Stimulated activated naive B cell treated with anti-CD40 and anti-IgM and Interleukin-4, amounts not matched to agents 10 μg/mL and 1 μg/mL and 100 μg/mL, for 72 hours (primary cell): ENCODE results near the gene KRTAP5-4.
A peak's percentile ranks its signal among the peaks of the same experiment; 100 is the strongest.
"Not testable (repeated sequence)": the region's sequence is repeated elsewhere in the genome, so short reads cannot be mapped to it uniquely, and the experiment has no call there.

Experiments used
- ATAC-seq, 2 donors: fragments of 150-1000 bp; cut with Tn5 transposase; replicated peaks; 2 replicates each; pipeline ENCODE4 v1.10.0; 2021; ENCODE audit warnings: moderate library complexity in 1 of 2
- DNase-seq: peaks from one replicate; pipeline ENCODE4 v3.0.0; 2021
- H3K27ac Mint-ChIP-seq: one replicate; pipeline ENCODE4 v1.8.0; 2022; ENCODE audit warnings: mild to moderate bottlenecking, mixed read lengths
- H3K27me3 Mint-ChIP-seq, 2 donors: one replicate each; pipeline ENCODE4 v1.8.0; 2022; ENCODE audit warnings: mixed read lengths in 2 of 2
- H3K36me3 Mint-ChIP-seq, 2 donors: one replicate each; pipeline ENCODE4 v1.8.0; 2022; ENCODE audit warnings: mixed read lengths in 2 of 2, mild to moderate bottlenecking in 1 of 2
- H3K4me1 Mint-ChIP-seq, 2 donors: one replicate each; pipeline ENCODE4 v1.8.0; 2022; ENCODE audit warnings: mixed read lengths in 2 of 2, mild to moderate bottlenecking in 1 of 2
- H3K4me3 Mint-ChIP-seq, 2 donors: one replicate each; pipeline ENCODE4 v1.8.0; 2022; ENCODE audit warnings: mild to moderate bottlenecking in 2 of 2, mixed read lengths in 2 of 2, moderate library complexity in 1 of 2
- H3K9me3 Mint-ChIP-seq, 2 donors: one replicate each; pipeline ENCODE4 v1.8.0; 2022; ENCODE audit warnings: mixed read lengths in 2 of 2, mild to moderate bottlenecking in 1 of 2

Gene KRTAP5-4, protein sequence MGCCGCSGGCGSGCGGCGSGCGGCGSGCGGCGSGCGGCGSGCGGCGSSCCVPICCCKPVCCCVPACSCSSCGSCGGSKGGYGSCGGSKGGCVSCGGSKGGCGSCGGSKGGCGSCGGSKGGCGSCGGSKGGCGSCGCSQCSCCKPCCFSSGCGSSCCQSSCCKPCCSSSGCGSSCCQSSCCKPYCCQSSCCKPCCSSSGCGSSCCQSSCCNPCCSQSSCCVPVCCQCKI

DNA sequence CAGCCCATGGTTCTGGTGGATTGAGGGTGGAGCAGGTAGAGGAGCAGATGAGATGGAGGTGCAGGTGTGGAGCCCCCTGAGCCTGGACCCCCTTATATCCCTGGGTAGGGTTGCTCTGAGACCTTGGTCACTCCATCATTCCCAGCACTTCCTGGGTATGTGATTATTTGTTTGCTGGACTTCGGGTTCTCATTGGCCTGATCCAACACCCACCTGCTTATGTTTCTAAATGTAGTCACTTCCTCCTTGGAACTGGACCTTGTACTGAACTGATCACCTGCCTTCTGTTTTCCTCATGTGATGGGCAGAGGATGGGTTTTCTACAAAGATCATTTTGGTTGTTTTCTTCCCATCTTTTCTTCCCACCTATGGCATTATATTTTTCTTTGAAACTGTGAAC lies at the start of gene KRTAP5-4:
KRTAP5-4 (minus strand) TSS at position 53 of the 400 bp plus-strand sequence; CDS start at position 8, 45 bp downstream.
- no peaks in the 10 kb centered on the region for H3K4me1 Mint-ChIP-seq
- ATAC-seq = no peak
- no peaks in the 10 kb centered on the region for H3K36me3 Mint-ChIP-seq
- no peak for DNase-seq
- no peak within 1 kb of the TSS for H3K4me3 Mint-ChIP-seq
- H3K9me3 Mint-ChIP-seq = no peaks in the 10 kb centered on the region
- no peak within 1 kb of the TSS for H3K27ac Mint-ChIP-seq
- peaks cover 20 to 30% of the 10 kb centered on the region in 2 donors for H3K27me3 Mint-ChIP-seq

- no peak for DNase-seq
- no peak overlapping the region for H3K4me3 Mint-ChIP-seq
- H3K36me3 Mint-ChIP-seq = no peaks in the 10 kb centered on the region
- H3K27ac Mint-ChIP-seq = no peak overlapping the region
- H3K4me1 Mint-ChIP-seq = no peaks in the 10 kb centered on the region
- H3K9me3 Mint-ChIP-seq = no peaks in the 10 kb centered on the region
- no peak for ATAC-seq
- H3K27me3 Mint-ChIP-seq = peaks cover 34 to 45% of the 10 kb centered on the region in 2 donors
Measured at GRCh38 chr11:1671658-1672057, 49.7 kb upstream of the KRTAP5-4 start.

GRCh38 chr11:1670905-1671371 lies 49.0 kb upstream of the KRTAP5-4 start:
- H3K27me3 Mint-ChIP-seq = peaks cover 32 to 44% of the 10 kb centered on the region in 2 donors
- no peaks in the 10 kb centered on the region for H3K4me1 Mint-ChIP-seq
- H3K4me3 Mint-ChIP-seq = no peak overlapping the region

GRCh38 chr11:1670457-1670856 lies 48.5 kb upstream of the KRTAP5-4 start:
- Mint-ChIP-seq H3K27me3 (peaks cover 28 to 44% of the 10 kb centered on the region in 2 donors), H3K27ac (peak overlapping the region; percentile 56)
- DNase-seq, H3K4me1 Mint-ChIP-seq, H3K4me3 Mint-ChIP-seq, ATAC-seq, H3K36me3 Mint-ChIP-seq, H3K9me3 Mint-ChIP-seq: not testable (repeated sequence)

More at GRCh38 chr11:1670905-1671371, 49.0 kb upstream of the KRTAP5-4 start:
- H3K27ac Mint-ChIP-seq = no peak overlapping the region
- H3K9me3 Mint-ChIP-seq = no peaks in the 10 kb centered on the region
- DNase-seq (no peak), ATAC-seq (no peak)
- H3K36me3 Mint-ChIP-seq = no peaks in the 10 kb centered on the region

GRCh38 chr11:1669546-1670218 lies 47.7 kb upstream of the KRTAP5-4 start:
- DNase-seq (no peak), ATAC-seq (no peak)
- Mint-ChIP-seq H3K9me3 (no peaks in the 10 kb centered on the region), H3K36me3 (no peaks in the 10 kb centered on the region), H3K4me1 (no peaks in the 10 kb centered on the region), H3K27me3 (peaks cover 32 to 42% of the 10 kb centered on the region in 2 donors), H3K27ac (peak overlapping the region; percentile 56), H3K4me3 (no peak overlapping the region)

- peaks cover 32 to 35% of the 10 kb centered on the region in 2 donors for H3K27me3 Mint-ChIP-seq
- no peak overlapping the region for H3K4me3 Mint-ChIP-seq
- no peak for ATAC-seq
Measured at GRCh38 chr11:1668911-1669473, 47.1 kb upstream of the KRTAP5-4 start.

GRCh38 chr11:1667906-1668305 lies 46.0 kb upstream of the KRTAP5-4 start:
- Mint-ChIP-seq H3K4me3 (no peak overlapping the region), H3K36me3 (no peaks in the 10 kb centered on the region), H3K27me3 (peaks cover 32 to 35% of the 10 kb centered on the region in 2 donors), H3K9me3 (no peaks in the 10 kb centered on the region), H3K4me1 (no peaks in the 10 kb centered on the region), H3K27ac (no peak overlapping the region)
- ATAC-seq (no peak), DNase-seq (no peak)

More at GRCh38 chr11:1668911-1669473, 47.1 kb upstream of the KRTAP5-4 start:
- no peak for DNase-seq
- no peaks in the 10 kb centered on the region for H3K4me1 Mint-ChIP-seq
- no peaks in the 10 kb centered on the region for H3K9me3 Mint-ChIP-seq
- H3K27ac Mint-ChIP-seq = no peak overlapping the region
- no peaks in the 10 kb centered on the region for H3K36me3 Mint-ChIP-seq

GRCh38 chr11:1667121-1667850 lies 45.3 kb upstream of the KRTAP5-4 start:
- no peak overlapping the region for H3K4me3 Mint-ChIP-seq
- no peak overlapping the region for H3K27ac Mint-ChIP-seq
- no peaks in the 10 kb centered on the region for H3K36me3 Mint-ChIP-seq
- ATAC-seq = no peak
- no peak for DNase-seq
- no peaks in the 10 kb centered on the region for H3K4me1 Mint-ChIP-seq
- peaks cover 36 to 41% of the 10 kb centered on the region in 2 donors for H3K27me3 Mint-ChIP-seq
- no peaks in the 10 kb centered on the region for H3K9me3 Mint-ChIP-seq

- DNase-seq (no peak), ATAC-seq (no peak)
- H3K27me3 Mint-ChIP-seq = peaks cover 33 to 52% of the 10 kb centered on the region in 2 donors
- H3K4me1 Mint-ChIP-seq = no peaks in the 10 kb centered on the region
- no peak overlapping the region for H3K4me3 Mint-ChIP-seq
- H3K36me3 Mint-ChIP-seq = no peaks in the 10 kb centered on the region
- no peaks in the 10 kb centered on the region for H3K9me3 Mint-ChIP-seq
- no peak overlapping the region for H3K27ac Mint-ChIP-seq
Measured at GRCh38 chr11:1665313-1665712, 43.4 kb upstream of the KRTAP5-4 start.

- ATAC-seq, H3K4me1 Mint-ChIP-seq, DNase-seq, H3K36me3 Mint-ChIP-seq, H3K27ac Mint-ChIP-seq, H3K4me3 Mint-ChIP-seq, H3K9me3 Mint-ChIP-seq: not testable (repeated sequence)
- H3K27me3 Mint-ChIP-seq = peaks cover 33 to 37% of the 10 kb centered on the region in 2 donors
Measured at GRCh38 chr11:1662699-1663283, 40.9 kb upstream of the KRTAP5-4 start.

GRCh38 chr11:1661454-1662269 lies 39.7 kb upstream of the KRTAP5-4 start:
- not testable (repeated sequence) for ATAC-seq, H3K36me3 Mint-ChIP-seq, DNase-seq, H3K27ac Mint-ChIP-seq, H3K9me3 Mint-ChIP-seq, H3K4me3 Mint-ChIP-seq, H3K4me1 Mint-ChIP-seq
- peaks cover 34 to 40% of the 10 kb centered on the region in 2 donors for H3K27me3 Mint-ChIP-seq

DNA sequence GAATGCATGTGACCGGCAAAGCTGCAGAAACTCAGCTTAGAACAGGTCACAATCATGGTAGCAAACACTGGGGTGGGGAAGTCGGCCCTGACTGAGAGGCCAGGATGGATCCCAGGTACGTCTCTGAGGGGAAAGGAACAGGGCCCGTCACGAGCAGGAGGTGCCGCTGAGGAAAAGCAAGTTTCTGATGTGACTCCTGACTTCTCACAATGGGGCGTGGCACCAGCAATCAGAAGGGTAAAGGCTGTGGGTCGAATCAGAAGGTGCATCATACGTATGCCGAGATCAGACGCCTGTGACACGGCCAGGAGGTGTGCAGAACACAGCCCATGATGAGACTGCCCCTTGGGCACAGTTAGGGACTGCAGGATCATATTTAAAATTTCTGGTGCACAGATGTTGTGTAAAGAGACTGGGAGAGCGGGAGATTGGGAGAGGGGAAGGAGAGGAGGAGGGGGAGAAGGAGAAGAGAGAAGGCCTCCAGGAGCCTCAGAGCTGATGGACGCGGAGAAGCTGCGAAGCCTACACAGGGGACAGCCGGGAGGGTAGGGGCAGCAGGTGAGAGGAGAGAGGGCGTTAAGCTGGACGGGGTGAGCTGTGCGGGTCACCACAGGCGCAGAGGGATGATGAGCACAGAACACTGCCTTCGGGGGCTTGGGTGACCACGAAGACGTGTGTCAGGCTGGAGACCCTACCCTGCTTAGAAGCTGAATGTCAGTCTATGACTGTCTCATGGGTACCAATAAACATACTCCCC lies 38.4 kb upstream of the KRTAP5-4 start:
- Mint-ChIP-seq H3K4me1 (peaks cover 6 to 7% of the 10 kb centered on the region in 2 donors), H3K4me3 (no peak overlapping the region), H3K27me3 (peaks cover 40 to 50% of the 10 kb centered on the region in 2 donors), H3K36me3 (no peaks in the 10 kb centered on the region), H3K27ac (no peak overlapping the region), H3K9me3 (no peaks in the 10 kb centered on the region)
- ATAC-seq (no peak), DNase-seq (no peak)

DNA sequence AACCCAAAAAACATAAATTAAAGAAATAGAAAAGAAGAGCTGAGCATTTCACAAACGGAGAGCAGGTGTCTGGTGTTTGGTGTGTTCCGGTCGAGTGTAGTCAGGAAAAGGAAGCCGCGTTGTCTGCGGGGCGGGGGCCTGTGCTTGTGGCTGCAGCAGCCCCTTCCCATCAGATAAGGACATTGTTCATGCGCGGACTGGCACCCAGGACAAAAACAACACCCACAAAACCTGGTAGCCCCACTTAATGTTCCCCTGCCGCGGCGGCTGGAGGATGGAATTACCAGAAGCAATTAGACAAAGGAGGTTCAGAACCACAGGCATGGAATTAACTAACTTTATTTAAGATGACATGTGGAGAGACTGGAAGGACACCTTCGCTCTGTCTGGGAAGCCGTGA lies 37.6 kb upstream of the KRTAP5-4 start:
- Mint-ChIP-seq H3K27ac (no peak overlapping the region), H3K36me3 (no peaks in the 10 kb centered on the region), H3K9me3 (no peaks in the 10 kb centered on the region), H3K4me1 (peaks cover 6 to 7% of the 10 kb centered on the region in 2 donors), H3K27me3 (peaks cover 45 to 52% of the 10 kb centered on the region in 2 donors), H3K4me3 (no peak overlapping the region)
- DNase-seq = no peak
- no peak for ATAC-seq
